Measurements from ENCODE around the gene RXFP3.
"Not testable (repeated sequence)": the region's sequence is repeated elsewhere in the genome, so short reads cannot be mapped to it uniquely, and the experiment has no call there.

The RXFP3 gene

DNA sequence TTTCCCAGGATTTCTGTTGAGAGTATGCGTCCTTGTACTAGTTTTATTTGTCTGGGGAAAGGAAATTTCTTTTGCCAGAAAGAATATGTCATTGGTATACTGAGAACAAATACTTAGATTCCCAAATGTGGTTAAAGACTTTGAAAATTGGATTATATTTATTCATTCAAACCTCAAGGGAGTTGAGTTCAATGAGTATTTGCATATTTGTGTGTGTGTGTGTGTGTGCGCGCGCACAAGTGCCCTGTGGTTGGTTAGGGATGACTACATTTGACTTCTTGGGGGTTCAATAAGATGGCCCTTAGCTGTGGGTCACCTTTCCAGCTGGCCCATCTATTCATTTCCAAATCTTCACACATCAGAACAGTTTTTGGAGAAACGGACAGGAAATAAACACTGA is 4.9 kb downstream of the RXFP3 start:
- TF ChIP-seq POLR2A (IDR thresholded peaks at IDR 0.05; ENCODE audit: low read length) (no peak), GATA1 (IDR thresholded peaks at IDR 0.05; ENCODE audit: low read depth, low read length) (no peak)
- DNase-seq = no peak

DNA sequence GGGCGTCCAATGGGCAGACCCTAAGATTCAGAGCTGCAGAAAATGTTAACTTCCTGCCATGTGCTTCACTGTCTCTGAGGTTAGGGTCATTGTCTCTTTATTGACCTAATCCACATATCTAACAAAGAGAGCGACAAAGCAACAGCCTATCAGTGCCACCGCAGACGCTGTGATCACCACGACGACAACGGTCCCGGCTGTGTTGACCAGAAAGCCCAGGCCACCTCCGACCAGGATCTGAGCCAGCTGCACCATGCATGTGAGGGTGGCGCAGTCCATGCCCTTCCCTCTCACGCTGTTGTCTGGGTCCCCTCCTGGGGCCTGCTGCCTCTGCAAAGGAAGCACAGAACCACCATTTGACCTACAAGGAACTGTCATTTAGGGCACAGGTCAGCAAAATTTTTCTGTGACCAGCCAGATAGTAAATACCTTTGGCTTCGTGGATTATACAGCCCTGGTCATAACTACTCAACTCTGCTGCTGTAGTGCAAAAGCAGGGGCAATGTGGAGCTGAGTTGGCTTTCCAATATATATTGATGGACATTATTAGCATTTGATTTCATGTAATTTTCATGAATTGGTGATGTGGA is 8.5 kb downstream of the RXFP3 start:
- TF ChIP-seq GATA1 (IDR thresholded peaks at IDR 0.05; ENCODE audit: low read depth, low read length) (no peak), POLR2A (IDR thresholded peaks at IDR 0.05; ENCODE audit: low read length) (no peak)
- DNase-seq = no peak

DNA sequence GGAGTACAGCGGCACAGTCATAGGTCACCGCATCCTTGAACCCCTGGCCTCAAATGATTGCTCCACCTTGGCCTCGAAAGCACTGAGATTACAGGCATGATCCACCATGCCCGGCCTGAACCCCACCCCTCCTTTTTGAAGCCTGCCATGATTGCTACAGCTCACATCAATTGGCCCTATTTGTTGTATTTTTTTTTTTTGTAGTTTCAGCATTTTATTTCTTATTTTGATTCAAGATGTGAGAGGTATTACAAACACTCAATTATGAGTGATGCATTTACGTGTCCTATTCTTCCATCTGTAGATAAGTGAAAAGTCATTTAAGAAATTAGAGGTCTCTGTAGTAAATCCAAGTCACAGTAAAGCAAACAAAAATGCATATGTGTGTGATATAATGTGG is 16.0 kb downstream of the RXFP3 start:
- not testable (repeated sequence) for DNase-seq

DNA sequence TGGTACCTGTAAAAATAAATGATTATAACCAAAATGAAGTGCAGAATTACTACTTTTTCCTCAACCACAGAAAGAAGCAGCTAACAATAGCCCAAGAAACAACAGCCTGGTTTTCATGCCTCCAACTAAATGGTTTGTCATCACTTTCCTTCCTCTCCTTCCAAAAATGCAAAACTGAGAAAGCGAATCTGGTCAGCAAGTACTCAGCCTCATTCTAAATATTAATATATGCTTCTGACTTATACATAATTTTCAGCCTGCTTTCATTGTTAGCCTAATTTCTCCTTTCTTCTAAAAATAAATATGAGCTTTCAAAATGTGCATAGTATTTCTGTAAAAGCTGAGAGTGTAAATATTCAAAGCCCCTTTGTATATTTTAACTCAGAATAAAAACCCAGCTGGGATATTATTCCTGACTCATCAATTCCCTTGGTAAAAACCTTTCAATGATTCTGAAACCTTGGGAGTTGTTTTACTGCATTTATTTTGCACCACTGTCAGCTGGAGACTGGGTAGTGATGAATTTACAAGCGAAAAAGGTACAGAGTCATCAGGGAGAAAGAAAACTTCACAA is 21.5 kb downstream of the RXFP3 start:
- TF ChIP-seq GATA1 (IDR thresholded peaks at IDR 0.05; ENCODE audit: low read depth, low read length) (no peak), POLR2A (IDR thresholded peaks at IDR 0.05; ENCODE audit: low read length) (no peak)
- DNase-seq = no peak

- DNase-seq = no peak
- TF ChIP-seq GATA1 (IDR thresholded peaks at IDR 0.05; ENCODE audit: low read depth, low read length) = no peak
- no peak for TF ChIP-seq POLR2A (IDR thresholded peaks at IDR 0.05; ENCODE audit: low read length)
Measured at GRCh38 chr5:33958176-33958575, 22.0 kb downstream of the RXFP3 start.

DNA sequence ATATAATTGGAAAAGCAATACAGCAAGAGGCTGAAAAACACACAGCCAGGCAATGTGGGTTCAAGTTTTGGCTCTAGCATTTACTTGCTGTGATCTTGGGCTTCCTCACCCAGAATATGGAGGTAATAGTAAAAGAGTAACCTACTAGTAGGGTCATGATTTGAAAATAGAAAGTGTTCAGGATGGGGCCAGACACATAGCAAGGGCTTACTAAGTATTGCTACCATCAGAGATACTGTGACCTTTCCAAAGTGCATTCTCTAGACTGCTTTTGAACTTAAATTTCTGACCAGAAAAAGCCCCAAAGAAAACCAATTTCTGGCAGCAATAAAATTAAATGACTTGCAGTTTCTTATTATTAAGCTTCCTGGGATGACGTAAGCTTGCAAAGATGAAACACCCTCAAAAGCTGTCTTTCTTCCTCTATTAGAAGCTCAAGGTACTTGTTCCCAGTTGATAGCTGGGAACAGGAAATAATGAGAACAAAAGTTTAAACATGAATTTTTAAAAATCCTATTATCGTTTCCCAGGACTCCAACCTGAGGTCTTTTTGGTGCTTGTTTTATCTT is 28.0 kb downstream of the RXFP3 start:
- TF ChIP-seq POLR2A (IDR thresholded peaks at IDR 0.05; ENCODE audit: low read length) (no peak), GATA1 (IDR thresholded peaks at IDR 0.05; ENCODE audit: low read depth, low read length) (no peak)
- no peak for DNase-seq

DNA sequence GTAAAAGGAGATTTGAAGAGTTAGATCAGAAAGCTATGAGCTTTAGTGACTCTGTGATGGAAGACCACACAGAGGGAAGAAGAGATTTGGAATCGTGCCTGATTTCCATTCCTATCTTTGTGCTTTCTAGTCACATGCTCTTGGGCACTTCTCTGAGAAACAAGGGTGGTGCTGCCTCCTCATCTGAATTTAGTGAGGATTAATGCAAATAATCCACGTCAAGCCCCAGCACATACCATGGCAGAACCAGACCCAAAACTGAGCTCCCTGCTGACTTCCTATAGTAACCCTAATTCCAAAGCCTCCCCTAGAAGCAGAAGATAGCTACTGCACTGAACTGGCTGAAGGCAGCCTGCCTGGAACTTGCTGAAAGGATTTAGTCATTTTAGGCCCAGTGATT is 30.6 kb downstream of the RXFP3 start:
- no peak for DNase-seq
- TF ChIP-seq GATA1 (IDR thresholded peaks at IDR 0.05; ENCODE audit: low read depth, low read length) (no peak), POLR2A (IDR thresholded peaks at IDR 0.05; ENCODE audit: low read length) (no peak)

DNA sequence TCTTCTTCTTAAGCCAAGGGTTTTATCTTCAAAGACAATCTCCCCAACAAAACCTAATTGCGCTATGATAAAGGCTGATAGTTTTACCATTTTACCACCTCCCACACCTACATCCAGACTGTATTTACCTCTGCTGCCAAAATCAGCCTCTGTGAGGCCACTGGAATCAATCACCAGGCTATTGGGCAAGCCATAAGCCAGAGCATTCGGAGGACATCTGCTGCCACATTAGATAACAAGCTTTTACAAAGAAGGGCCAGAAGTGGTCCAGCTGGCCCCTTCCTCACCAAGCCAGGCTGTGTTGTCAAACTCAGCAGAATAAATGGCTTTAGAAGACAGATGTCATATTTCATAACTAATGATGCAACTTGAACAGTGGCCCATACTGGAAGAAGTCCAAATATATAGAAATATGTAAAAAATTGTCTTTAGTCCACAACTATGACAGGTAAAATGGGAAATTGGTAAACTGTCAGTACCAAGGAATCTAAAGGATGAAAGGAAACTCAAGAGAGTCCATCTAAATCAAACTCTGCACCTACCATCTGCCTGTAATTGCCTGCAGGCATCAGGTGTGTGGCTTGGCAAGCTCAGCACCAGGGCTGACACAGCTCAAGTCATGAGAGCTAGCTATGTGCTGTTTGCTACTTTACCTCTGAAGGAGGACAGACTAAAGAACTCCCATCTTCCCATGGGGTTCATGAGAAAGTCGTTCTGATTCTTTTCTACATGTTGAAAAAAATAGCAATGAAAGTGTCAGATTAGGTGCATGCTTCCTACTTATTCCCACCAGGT is 32.2 kb downstream of the RXFP3 start:
- TF ChIP-seq POLR2A (IDR thresholded peaks at IDR 0.05; ENCODE audit: low read length) = no peak
- TF ChIP-seq GATA1 (IDR thresholded peaks at IDR 0.05; ENCODE audit: low read depth, low read length) = no peak

GRCh38 chr5:33969572-33970452 is 33.6 kb downstream of the RXFP3 start:
- peak; percentile 4 for DNase-seq
- TF ChIP-seq POLR2A (IDR thresholded peaks at IDR 0.05; ENCODE audit: low read length) (no peak), GATA1 (IDR thresholded peaks at IDR 0.05; ENCODE audit: low read depth, low read length) (no peak)

More for the DNA sequence above, 32.2 kb downstream of the RXFP3 start:
- DNase-seq = no peak

DNA sequence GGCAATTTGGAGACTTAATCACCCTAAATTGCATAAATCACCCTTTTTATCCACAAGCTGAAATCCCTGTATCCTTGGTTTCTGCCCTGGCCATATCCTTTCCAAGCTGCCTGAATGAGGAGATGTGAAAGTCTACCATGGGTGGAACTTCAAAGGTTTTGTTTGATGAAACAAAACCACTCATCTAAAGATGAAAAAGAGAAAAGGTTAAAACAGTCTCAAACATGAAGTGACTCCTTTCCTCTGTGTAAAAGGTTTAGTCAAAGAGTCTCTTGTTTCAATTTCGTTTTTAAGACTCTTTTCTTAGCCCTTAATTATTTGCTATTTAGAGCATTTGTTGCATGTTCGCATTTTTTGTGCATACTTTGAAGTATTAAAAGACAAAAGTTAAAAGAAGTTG is 37.1 kb downstream of the RXFP3 start:
- TF ChIP-seq GATA1 (IDR thresholded peaks at IDR 0.05; ENCODE audit: low read depth, low read length) = no peak
- TF ChIP-seq POLR2A (IDR thresholded peaks at IDR 0.05; ENCODE audit: low read length) = no peak
- no peak for DNase-seq

DNA sequence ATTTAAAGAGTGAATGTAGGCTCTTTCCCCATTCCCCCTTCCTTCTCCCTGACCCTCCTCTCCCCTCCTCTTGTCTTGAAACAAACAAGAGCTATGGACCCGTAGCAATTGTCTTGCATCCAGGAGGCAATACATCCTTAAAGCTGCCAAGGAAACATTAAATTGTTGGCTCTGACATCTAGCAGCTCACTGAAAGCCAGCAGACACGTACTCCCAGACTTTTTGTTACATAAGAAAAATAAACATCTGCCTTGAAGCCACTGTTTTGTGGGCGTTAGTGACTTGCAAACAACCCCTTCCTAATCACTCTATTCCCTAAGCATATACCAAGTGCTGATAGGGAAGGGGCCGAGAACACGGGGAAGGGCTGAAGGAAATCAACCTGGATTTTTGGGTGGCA is 39.7 kb downstream of the RXFP3 start:
- TF ChIP-seq POLR2A (IDR thresholded peaks at IDR 0.05; ENCODE audit: low read length) (no peak), GATA1 (IDR thresholded peaks at IDR 0.05; ENCODE audit: low read depth, low read length) (no peak)
- no peak for DNase-seq

DNA sequence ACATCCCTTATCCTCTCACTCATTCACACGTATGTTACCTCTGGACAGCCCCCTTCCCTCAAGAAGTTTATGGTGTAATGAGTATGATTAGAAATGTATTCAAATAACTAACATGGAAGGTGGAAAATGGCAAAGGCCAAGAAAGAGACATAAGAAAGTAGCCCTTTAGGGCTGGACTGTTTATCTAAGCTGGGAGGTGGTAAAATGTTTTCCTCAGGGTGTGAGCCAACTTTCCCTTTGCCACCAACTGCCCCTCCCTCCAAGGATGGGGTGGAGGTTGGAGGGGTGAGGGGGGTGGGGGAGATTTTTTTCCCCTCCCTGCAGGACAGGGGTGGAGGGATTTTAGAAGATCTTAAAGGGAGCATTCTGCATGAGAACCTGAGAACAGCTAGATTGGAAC is 40.1 kb downstream of the RXFP3 start:
- no peak for TF ChIP-seq POLR2A (IDR thresholded peaks at IDR 0.05; ENCODE audit: low read length)
- TF ChIP-seq GATA1 (IDR thresholded peaks at IDR 0.05; ENCODE audit: low read depth, low read length) = no peak
- DNase-seq = no peak

GRCh38 chr5:33978306-33978705 is 42.1 kb downstream of the RXFP3 start:
- no peak for TF ChIP-seq POLR2A (IDR thresholded peaks at IDR 0.05; ENCODE audit: low read length)
- TF ChIP-seq GATA1 (IDR thresholded peaks at IDR 0.05; ENCODE audit: low read depth, low read length) = no peak
- DNase-seq = no peak

DNA sequence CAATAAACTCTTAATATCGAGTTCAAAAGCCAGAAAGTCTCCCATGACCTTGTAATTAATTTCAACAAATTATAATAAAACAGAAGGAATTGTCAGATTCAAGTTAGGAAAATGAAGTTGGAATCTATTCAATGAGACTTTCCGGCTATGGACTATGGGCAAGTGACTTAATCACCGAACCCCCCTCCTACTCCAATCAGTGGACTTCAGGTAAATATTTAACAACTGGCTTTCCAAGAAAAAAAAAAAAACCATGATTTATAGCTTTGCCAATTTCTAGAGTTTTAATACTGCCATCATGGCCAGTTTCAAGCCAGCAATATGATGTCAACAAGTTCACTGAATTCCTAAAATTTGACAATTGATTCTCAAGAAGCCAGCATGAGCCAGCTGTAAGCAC is 43.8 kb downstream of the RXFP3 start:
- TF ChIP-seq GATA1 (IDR thresholded peaks at IDR 0.05; ENCODE audit: low read depth, low read length) (no peak), POLR2A (IDR thresholded peaks at IDR 0.05; ENCODE audit: low read length) (no peak)
- no peak for DNase-seq
